HL-60 (cell line): ENCODE measurements around the gene TBX4.
"Not testable (repeated sequence)": the region's sequence is repeated elsewhere in the genome, so short reads cannot be mapped to it uniquely, and the experiment has no call there.

Experiments
- DNase-seq, 2 experiments: peaks; one replicate each; pipeline ENCODE4 v3.0.0-alpha.2; 2010 to 2020; ENCODE audit warnings: low read depth in 1 of 2, low spot score in 1 of 2
- H3K27ac ChIP-seq: fragments of 250-450 bp; sonication (Bioruptor Pico); replicated peaks from 2 replicates; pipeline ENCODE4 v1.5.1; 2020; ENCODE audit warnings: mild to moderate bottlenecking, moderate library complexity
- H3K27me3 ChIP-seq: fragments of 250-450 bp; sonication (Bioruptor Pico); 2 replicates; pipeline ENCODE4 v1.5.1; 2021; ENCODE audit warnings: mild to moderate bottlenecking, moderate library complexity; ENCODE audit not compliant: insufficient read depth, poor library complexity, severe bottlenecking
- H3K4me3 ChIP-seq: replicated peaks from 2 replicates; pipeline ENCODE4 v1.5.1; 2011; ENCODE audit warnings: mild to moderate bottlenecking, control low read depth, low read length; ENCODE audit not compliant: insufficient read depth
- GABPA ChIP-seq: IDR thresholded peaks from 2 replicates; pipeline ENCODE4 v1.6.1; 2012; ENCODE audit warnings: low read depth
- POLR2AphosphoS5 ChIP-seq: IDR thresholded peaks from 2 replicates; pipeline ENCODE4 v1.6.1; 2012; ENCODE audit warnings: low read depth
- SPI1 ChIP-seq: IDR thresholded peaks from 2 replicates; pipeline ENCODE4 v1.6.1; 2012; ENCODE audit warnings: low read depth, mild to moderate bottlenecking, borderline replicate concordance
- TF ChIP-seq, protein P1 (sequence below): IDR thresholded peaks from one replicate; pipeline ENCODE4 v1.5.1; 2011; ENCODE audit warnings: low read length, control low read depth, inconsistent platforms; ENCODE audit not compliant: insufficient read depth
- TF ChIP-seq, protein P2 (sequence below): IDR thresholded peaks from 2 replicates; pipeline ENCODE4 v1.6.1; 2012; ENCODE audit warnings: low read depth; ENCODE audit not compliant: insufficient replicate concordance

TBX4 gene

DNA sequence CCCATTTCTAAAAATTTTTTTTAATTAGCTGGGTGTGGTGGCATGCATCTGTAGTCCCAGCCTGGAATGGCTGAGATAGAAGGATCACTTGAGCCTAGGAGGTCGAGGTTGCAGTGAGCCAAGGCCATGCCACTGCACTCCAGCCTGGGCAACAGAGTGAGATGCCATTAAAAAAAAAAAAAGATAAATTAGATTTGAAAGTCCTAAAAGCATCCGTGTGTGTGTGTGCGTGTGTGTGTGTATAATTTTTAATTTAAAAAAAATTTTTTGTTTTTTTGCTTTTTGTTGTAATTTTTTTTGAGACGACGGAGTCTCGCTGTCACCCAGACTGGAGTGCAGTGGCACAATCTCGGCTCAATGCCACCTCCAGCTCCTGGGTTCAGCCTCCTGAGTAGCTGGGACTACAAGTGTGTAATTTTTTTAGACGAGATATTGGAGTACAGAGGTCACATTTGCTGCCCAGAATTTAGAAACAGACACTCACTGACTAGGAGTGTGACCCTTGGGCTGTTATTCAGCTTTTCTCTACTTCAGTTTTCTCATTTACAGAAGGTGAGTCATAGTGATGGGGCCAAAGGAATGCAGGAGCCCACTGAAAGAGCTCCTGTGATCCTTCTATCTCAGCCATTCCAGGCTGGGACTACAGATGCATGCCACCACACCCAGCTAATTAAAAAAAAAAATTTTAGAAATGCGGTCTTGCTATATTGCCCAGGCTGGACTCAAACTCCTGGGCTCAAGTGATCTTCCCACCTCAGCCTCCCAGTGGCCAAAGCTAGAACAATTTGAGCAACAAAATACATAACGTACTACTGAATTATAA, 25.5 kb upstream of the TBX4 start:
- Histone ChIP-seq H3K27me3 (peaks cover 6% of the 10 kb centered on the region), H3K27ac (no peak overlapping the region), H3K4me3 (no peak overlapping the region)
- no peak for TF ChIP-seq SPI1
- no peak for TF ChIP-seq POLR2AphosphoS5
- TF ChIP-seq, protein P1, sequence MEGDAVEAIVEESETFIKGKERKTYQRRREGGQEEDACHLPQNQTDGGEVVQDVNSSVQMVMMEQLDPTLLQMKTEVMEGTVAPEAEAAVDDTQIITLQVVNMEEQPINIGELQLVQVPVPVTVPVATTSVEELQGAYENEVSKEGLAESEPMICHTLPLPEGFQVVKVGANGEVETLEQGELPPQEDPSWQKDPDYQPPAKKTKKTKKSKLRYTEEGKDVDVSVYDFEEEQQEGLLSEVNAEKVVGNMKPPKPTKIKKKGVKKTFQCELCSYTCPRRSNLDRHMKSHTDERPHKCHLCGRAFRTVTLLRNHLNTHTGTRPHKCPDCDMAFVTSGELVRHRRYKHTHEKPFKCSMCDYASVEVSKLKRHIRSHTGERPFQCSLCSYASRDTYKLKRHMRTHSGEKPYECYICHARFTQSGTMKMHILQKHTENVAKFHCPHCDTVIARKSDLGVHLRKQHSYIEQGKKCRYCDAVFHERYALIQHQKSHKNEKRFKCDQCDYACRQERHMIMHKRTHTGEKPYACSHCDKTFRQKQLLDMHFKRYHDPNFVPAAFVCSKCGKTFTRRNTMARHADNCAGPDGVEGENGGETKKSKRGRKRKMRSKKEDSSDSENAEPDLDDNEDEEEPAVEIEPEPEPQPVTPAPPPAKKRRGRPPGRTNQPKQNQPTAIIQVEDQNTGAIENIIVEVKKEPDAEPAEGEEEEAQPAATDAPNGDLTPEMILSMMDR = no peak
- TF ChIP-seq, protein P2, sequence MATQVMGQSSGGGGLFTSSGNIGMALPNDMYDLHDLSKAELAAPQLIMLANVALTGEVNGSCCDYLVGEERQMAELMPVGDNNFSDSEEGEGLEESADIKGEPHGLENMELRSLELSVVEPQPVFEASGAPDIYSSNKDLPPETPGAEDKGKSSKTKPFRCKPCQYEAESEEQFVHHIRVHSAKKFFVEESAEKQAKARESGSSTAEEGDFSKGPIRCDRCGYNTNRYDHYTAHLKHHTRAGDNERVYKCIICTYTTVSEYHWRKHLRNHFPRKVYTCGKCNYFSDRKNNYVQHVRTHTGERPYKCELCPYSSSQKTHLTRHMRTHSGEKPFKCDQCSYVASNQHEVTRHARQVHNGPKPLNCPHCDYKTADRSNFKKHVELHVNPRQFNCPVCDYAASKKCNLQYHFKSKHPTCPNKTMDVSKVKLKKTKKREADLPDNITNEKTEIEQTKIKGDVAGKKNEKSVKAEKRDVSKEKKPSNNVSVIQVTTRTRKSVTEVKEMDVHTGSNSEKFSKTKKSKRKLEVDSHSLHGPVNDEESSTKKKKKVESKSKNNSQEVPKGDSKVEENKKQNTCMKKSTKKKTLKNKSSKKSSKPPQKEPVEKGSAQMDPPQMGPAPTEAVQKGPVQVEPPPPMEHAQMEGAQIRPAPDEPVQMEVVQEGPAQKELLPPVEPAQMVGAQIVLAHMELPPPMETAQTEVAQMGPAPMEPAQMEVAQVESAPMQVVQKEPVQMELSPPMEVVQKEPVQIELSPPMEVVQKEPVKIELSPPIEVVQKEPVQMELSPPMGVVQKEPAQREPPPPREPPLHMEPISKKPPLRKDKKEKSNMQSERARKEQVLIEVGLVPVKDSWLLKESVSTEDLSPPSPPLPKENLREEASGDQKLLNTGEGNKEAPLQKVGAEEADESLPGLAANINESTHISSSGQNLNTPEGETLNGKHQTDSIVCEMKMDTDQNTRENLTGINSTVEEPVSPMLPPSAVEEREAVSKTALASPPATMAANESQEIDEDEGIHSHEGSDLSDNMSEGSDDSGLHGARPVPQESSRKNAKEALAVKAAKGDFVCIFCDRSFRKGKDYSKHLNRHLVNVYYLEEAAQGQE = no peak
- TF ChIP-seq GABPA = no peak
- no peak for DNase-seq

DNA sequence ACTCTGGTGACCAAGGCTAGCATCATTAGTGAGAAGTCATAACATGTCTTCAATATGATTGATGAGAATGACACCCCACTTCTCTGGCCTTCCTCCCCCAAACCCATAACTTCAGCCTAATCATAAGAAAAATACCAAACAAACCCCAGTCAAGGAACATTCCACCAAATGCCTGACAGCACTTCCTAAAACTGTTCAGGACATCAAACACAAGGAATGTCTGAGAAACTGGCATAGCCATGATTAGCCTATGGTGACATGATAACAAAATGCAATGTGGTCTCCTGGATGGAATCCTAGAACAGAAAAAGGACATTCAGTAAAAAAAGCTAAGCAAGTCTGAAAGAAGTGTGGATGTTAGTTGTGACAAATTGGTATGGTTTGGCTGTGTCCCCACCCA, 24.7 kb upstream of the TBX4 start:
- no peak for DNase-seq
- no peak overlapping the region for H3K27ac ChIP-seq
- no peak overlapping the region for H3K4me3 ChIP-seq
- TF ChIP-seq, protein P1 = no peak
- no peak for TF ChIP-seq GABPA
- H3K27me3 ChIP-seq = peaks cover 3% of the 10 kb centered on the region

DNA sequence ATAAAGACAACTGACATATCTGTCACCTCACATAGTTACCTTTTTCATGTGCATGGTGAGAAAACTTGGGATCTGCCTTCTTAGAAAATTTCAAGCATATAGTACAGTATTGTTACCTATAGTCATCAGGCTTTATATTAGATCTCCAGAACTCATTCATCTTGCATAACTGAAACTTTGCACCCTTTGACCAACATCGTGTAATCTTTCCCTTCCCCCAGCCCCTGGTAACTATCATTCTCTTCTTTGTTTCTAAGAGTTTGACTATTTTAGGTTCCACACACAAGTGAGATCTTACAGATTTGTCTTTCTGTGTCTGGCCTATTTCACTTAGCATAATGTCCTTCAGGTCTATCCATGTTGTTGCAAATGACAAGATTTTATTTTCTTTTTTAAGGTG, 22.9 kb upstream of the TBX4 start:
- Histone ChIP-seq H3K27me3 (no peaks in the 10 kb centered on the region), H3K4me3 (no peak overlapping the region), H3K27ac (no peak overlapping the region)
- DNase-seq = no peak
- TF ChIP-seq GABPA (no peak), SPI1 (no peak), POLR2AphosphoS5 (no peak)
- TF ChIP-seq, protein P2 = no peak
- TF ChIP-seq, protein P1 = no peak

DNA sequence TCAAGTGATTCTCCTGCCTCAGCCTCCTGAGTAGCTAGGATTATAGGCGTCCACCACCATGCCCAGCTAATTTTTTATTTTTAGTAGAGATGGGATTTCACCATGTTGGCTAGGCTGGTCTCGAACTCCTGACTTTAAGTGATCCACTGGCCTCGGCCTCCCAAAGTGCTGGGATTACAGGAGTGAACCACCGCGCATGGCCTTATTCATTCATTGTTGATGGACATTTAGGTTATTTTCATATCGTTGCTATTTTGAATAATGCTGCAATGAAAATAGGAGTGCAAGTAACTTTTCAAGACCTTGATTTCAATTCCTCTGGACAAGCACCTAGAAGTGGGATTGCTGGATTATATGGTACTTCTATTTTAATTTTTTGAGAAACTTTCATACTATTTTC, 22.4 kb upstream of the TBX4 start:
- not testable (repeated sequence) for H3K27me3 ChIP-seq, H3K4me3 ChIP-seq, H3K27ac ChIP-seq, DNase-seq
